OCI-LY7 (cell line): ENCODE measurements around the gene GSTO1.

Source experiments
- CTCF ChIP-seq: fragments of 200-600 bp; sonication (generic); conservative IDR thresholded peaks from 2 replicates; pipeline ENCODE4 v1.5.1; 2014; ENCODE audit warnings: mild to moderate bottlenecking, antibody characterized with exemption, low read length, moderate library complexity, mixed read lengths
- EZH2phosphoT487 ChIP-seq: fragments of 200-600 bp; sonication (generic); IDR thresholded peaks from 2 replicates; pipeline ENCODE4 v1.6.1; 2018; ENCODE audit warnings: low read depth, borderline replicate concordance, mild to moderate bottlenecking, mixed run types, antibody characterized with exemption, low read length, moderate library complexity, mixed read lengths

GRCh38 chr10:104268405-104268712 is 13.7 kb downstream of the GSTO1 start:
- no peak for TF ChIP-seq CTCF
- no peak for TF ChIP-seq EZH2phosphoT487
